Fibroblast of pulmonary artery (primary cell): ENCODE measurements around the gene ERC2.

Source experiments
- DNase-seq: peaks from one replicate; pipeline ENCODE4 v3.0.0-alpha.2; 2010; ENCODE audit warnings: low read depth
- H3K4me3 ChIP-seq: replicated peaks from 2 replicates; pipeline ENCODE4 v1.5.1; 2011; ENCODE audit warnings: low read depth, mild to moderate bottlenecking, control low read depth, low read length, moderate library complexity
- CTCF ChIP-seq: IDR thresholded peaks from 2 replicates; pipeline ENCODE4 v1.5.1; 2011; ENCODE audit warnings: mild to moderate bottlenecking, control low read depth, low read length, inconsistent platforms; ENCODE audit errors: missing control alignments

ERC2 gene

DNA sequence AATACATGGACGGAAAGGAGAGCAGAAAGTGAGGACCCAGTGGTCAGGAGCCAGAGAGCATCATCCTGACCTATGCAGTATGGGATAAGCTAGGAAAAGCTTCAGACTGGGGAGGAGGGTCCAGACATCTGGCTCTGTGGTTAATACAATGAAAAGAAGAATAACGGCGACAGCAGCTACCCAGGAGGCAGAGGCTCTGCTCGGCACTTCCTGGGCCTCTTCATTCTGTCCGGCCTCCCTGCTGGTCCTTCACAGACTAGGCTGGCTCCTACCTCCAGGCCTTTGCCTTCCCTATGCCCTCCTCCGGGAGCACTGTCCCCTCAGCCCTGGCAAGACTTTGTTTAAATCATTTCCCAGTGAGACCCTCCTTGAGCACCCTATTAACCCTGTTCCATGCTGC, 922.3 kb downstream of the ERC2 start:
- H3K4me3 ChIP-seq: no peak overlapping the region
- no peak for DNase-seq
- TF ChIP-seq CTCF: no peak

- H3K4me3 ChIP-seq: no peak overlapping the region
- no peak for TF ChIP-seq CTCF
- no peak for DNase-seq
These were observed 924.0 kb downstream of the ERC2 start for GRCh38 chr3:55544219-55544618.

GRCh38 chr3:55543181-55543614, 925.1 kb downstream of the ERC2 start:
- H3K4me3 ChIP-seq: no peak overlapping the region
- no peak for DNase-seq
- TF ChIP-seq CTCF: no peak

GRCh38 chr3:55541456-55541855, 926.8 kb downstream of the ERC2 start:
- no peak for TF ChIP-seq CTCF
- H3K4me3 ChIP-seq: no peak overlapping the region
- no peak for DNase-seq

GRCh38 chr3:55541016-55541415, 927.3 kb downstream of the ERC2 start:
- H3K4me3 ChIP-seq: no peak overlapping the region

DNA sequence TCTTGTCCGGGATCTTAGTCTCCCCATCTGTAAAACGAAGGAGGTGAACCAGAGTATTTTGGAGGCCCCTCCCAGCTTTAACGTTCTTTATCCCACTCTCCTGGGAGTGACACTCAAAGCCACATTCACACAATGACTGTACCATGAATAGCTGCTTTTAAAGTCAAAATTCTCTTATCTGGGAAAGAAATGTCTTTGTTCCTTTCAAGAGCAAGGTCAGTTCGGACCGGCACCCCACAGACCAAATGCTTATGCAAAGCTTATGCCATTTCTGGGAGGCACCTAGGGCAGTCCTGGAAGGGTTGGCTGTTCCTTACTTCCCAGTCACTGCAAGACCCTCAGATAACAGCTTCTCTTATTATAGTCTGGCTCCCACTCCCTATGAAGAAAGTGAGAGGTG, 927.7 kb downstream of the ERC2 start:
- no peak overlapping the region for H3K4me3 ChIP-seq
- DNase-seq: no peak
- TF ChIP-seq CTCF: no peak

More at GRCh38 chr3:55541016-55541415, 927.3 kb downstream of the ERC2 start:
- DNase-seq: no peak
- TF ChIP-seq CTCF: no peak

GRCh38 chr3:55538158-55538557, 930.1 kb downstream of the ERC2 start:
- no peak overlapping the region for H3K4me3 ChIP-seq
- DNase-seq: no peak
- TF ChIP-seq CTCF: no peak
